HG03066 (cell line): Measurements from ENCODE around the gene LAMA3.

Source experiments
- ATAC-seq: cut with Tn5 transposase; IDR thresholded peaks from one replicate; pipeline ENCODE4 v1.9.1; 2021; ENCODE audit warnings: low read depth; ENCODE audit not compliant: unreplicated experiment

LAMA3 gene

DNA sequence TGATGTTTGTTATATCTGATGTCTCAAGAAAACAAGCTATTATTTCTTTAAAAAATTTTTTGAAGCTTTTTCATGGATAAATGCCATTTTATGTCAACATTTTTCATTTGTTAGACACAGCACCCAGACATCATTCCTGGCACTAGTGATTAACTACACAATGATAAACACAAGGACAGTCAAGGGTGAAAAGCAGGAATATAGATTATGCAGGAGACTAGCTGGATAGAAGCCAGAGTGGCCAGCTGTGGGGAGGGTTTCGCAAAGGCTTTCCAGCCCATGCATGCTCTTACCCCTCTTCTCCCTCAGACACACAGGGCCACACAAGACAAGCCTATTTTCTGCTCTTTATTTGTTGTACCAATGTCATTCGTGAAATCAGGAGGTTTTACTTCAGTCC is 198.2 kb downstream of the LAMA3 start:
- ATAC-seq: no peak

- ATAC-seq: no peak
Observed at GRCh38 chr18:23888881-23889280, 199.6 kb downstream of the LAMA3 start.

- no peak for ATAC-seq
Observed at GRCh38 chr18:23889907-23890306, 200.7 kb downstream of the LAMA3 start.

GRCh38 chr18:23890589-23890988 is 201.3 kb downstream of the LAMA3 start:
- ATAC-seq: no peak

GRCh38 chr18:23893653-23894052 is 204.4 kb downstream of the LAMA3 start:
- no peak for ATAC-seq

GRCh38 chr18:23894661-23895175 is 205.5 kb downstream of the LAMA3 start:
- no peak for ATAC-seq

DNA sequence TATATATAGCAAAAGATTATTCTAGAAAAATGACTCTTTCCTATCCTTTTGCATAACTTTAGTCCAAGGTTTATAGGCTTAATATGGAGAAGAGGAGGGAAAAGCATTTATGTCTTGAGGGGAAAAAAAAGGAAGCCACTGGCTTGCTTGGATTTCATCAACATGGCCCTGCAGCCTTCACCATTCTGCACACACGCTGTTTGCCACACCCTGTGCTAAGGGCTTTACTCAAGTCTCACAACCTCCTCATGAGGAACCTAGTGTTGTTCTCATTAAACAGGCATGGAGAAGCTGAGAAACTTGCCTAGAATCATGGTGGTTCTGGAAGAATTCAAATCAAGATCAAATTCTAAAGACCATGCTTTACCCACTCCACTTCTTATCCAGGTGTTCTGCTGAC is 208.0 kb downstream of the LAMA3 start:
- no peak for ATAC-seq

- ATAC-seq: no peak
Observed at GRCh38 chr18:23897733-23898132, 208.5 kb downstream of the LAMA3 start.

GRCh38 chr18:23900994-23901393 is 211.7 kb downstream of the LAMA3 start:
- ATAC-seq: no peak

GRCh38 chr18:23902396-23902795 is 213.1 kb downstream of the LAMA3 start:
- ATAC-seq: no peak

- ATAC-seq: no peak
Observed at GRCh38 chr18:23903971-23904370, 214.7 kb downstream of the LAMA3 start.

- no peak for ATAC-seq
Observed at GRCh38 chr18:23906658-23907057, 217.4 kb downstream of the LAMA3 start.

DNA sequence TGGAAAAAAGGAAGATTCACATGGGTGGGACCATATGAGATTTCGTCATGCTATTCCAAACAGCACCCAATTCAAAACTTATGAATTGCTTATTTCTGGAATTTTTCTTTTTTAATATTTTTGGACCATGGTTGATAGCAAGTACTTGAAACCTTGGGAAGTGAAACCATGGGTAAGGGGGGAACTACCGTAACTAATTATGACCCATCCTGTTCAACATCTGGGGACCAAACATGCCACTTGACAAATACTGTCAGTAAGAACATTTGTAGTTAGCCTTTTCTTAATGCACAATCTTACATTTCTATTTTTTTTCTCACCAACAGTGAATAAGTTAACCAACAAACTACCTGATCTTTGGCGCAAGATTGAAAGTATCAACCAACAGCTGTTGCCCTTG is 219.6 kb downstream of the LAMA3 start:
- no peak for ATAC-seq

DNA sequence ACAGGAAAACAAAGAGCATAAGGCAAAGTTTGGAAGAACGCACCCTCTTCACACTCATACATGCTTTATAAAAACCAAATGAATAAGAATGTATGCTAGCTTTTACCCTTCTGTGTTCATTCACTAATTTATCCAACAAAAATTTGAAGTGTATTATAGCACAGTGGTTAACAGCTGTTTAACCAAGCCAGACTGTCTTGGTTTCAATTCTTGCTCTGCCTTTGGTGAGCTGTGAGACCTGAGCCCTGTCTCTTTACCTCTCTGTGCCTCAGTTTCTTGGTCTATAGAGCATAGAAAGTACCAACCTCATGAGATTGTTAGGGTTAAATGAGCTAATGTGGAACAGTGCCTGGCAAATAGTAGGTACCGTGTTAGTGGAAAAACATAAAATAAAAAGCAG is 220.8 kb downstream of the LAMA3 start:
- no peak for ATAC-seq

DNA sequence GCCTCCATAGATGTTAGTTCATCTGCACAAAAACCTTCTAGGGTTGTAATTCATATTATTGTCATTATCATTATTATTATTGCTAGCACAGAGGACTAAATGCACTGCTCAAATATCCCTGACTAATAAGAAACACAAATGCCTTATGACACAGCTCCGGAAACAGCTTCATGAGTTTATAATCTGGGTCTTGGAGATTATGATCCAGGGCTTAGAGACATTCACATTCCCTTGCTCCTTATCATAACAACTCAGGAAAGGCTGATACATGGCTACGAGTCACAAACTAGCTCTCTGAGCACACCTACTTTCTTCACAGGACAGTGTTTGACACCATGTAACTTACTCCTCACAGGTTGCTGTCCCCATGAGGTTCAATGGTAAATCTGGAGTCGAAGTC is 223.1 kb downstream of the LAMA3 start:
- ATAC-seq: no peak

GRCh38 chr18:23916338-23916737 is 227.1 kb downstream of the LAMA3 start:
- no peak for ATAC-seq

DNA sequence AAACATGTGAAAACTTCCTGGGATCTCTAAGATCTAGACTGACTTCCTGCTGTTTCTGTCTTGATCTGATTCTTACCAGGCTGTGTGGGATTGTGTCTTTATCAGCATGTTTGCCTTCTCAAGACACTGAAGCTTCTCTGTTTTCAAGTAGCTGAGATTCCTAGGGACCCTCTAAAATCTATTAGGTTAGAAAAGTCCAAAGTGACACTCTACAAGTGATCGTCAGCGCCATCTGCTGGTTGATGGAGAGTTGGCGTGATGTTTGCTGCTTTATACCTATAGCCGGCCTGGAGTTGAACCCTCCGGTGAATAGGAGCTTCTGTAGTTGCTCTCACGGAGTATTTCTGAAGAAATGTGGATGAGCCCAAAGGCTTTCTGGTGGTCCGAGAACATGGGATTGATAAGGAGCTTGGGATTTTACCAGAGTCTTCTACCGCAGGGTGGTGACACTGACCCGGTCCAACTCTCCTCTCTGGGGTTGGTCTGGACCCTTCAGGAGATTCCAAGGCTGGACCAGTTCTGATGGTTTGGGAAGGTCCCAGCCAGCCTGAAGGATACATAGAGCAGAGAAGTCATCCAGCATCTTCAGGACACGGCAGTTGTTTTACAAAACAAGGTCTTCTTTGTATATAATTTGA is 229.3 kb downstream of the LAMA3 start:
- peak; percentile 79 for ATAC-seq

DNA sequence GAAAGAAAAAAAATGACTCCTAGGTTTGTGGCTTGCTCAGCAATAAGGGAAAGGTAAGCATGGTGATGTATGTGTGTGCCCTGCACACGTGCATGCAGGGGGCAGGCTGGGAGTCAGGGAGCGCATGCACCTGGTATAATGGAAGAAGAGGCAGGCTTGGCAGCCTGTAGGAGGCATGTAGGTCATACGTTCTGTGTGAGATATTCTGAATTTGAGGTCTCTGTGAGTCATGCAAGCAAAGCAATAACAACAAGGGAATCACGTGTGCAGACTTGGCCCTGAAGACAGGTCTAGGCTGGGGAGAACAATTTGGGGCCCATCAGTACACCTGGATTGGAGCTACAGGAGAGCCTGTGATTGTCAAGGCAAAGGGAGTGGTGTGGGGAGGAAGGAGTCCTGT is 230.8 kb downstream of the LAMA3 start:
- no peak for ATAC-seq

DNA sequence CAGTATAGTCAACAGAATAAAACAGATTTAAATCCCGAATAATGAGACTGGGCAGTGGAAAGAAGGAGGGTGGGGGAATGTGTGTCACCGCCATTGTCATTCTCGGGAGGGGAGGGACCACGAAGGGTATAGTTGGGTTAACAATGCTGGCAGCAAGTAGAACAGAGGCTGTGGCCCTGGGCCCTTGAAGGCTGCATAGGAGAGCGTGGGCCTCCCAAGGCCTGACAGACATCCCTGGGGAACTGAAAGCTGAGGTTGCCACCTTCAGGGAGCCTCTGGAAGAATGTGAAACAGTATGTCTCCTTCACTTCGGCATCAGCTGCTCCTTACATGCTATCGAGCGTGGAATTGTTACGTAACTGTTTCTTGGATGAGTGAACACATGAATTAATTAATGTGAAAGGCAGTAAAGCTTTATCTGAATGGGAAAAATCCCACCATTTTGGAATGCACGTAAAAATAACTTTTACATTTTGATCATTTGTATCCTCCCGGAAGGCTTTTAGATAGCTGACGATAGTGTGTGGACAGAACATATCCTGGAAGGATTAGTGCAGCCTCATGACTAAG is 232.5 kb downstream of the LAMA3 start:
- ATAC-seq: no peak

DNA sequence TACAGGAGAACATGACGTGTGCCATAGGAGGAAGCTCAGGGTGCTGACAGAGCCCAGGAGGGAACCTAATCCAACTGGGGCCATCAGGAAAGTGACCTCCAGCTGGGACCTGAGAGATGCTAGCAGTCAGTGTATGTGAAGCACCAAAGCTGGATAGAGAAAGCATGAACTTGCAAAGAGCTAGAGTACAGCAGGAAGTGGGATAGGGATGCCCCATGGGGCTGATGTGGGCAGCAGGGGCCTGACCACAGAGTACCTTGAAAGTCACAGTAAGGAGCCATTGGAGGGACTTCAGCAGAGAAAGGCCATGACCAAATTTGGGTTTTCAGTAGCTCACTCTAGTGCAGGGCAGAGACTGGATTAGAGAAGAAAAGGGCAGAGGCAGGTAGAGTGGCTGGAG is 233.7 kb downstream of the LAMA3 start:
- no peak for ATAC-seq

GRCh38 chr18:23924813-23925212 is 235.6 kb downstream of the LAMA3 start:
- ATAC-seq: no peak

- ATAC-seq: no peak
Observed at GRCh38 chr18:23926571-23926970, 237.3 kb downstream of the LAMA3 start.
